Activated CD4-positive, alpha-beta T cell treated with anti-CD3 and anti-CD28 coated beads for 36 hours (primary cell): ENCODE measurements around the gene ORMDL2. TPM values are rescaled to one million over a fixed set of nuclear protein-coding genes. Genes with fewer than 3 reads are reported as not detected.

Experiments used
- ATAC-seq: fragments of 200-7000 bp; cut with Tn5 transposase; one replicate; pipeline ENCODE4 v1.10.0; 2021; ENCODE audit warnings: mild to moderate bottlenecking, moderate library complexity
- CTCF ChIA-PET: fragments of 350-600 bp; sonication (Branson Sonifier 250); formaldehyde crosslinking; loops from one replicate; lab custom pipeline; 2021; ENCODE audit warnings: antibody characterized with exemption; lab: Charles Lee
- POLR2A ChIA-PET: fragments of 350-600 bp; sonication (Branson Sonifier 250); formaldehyde crosslinking; loops from one replicate; lab custom pipeline; 2021; ENCODE audit warnings: antibody characterized with exemption, inconsistent platforms; lab: Charles Lee
- DNase-seq: peaks from one replicate; pipeline ENCODE4 v3.0.0-alpha.2; 2020
- H3K27ac Mint-ChIP-seq: one replicate; pipeline ENCODE4 v1.8.0; 2021; ENCODE audit warnings: mixed read lengths
- H3K27me3 Mint-ChIP-seq: one replicate; pipeline ENCODE4 v1.8.0; 2021; ENCODE audit warnings: mixed read lengths
- H3K36me3 Mint-ChIP-seq: one replicate; pipeline ENCODE4 v1.8.0; 2021; ENCODE audit warnings: low read depth, mixed read lengths
- H3K4me1 Mint-ChIP-seq: one replicate; pipeline ENCODE4 v1.8.0; 2021; ENCODE audit warnings: mixed read lengths
- H3K4me3 Mint-ChIP-seq: one replicate; pipeline ENCODE4 v1.8.0; 2021; ENCODE audit warnings: mild to moderate bottlenecking, moderate library complexity, mixed read lengths
- H3K9me3 Mint-ChIP-seq: one replicate; pipeline ENCODE4 v1.8.0; 2021; ENCODE audit warnings: low read depth, mixed read lengths
- intact Hi-C, 2 experiments: fragments of 100-400 bp; cut with DNase I in 1 of 2; cut with micrococcal nuclease in 1 of 2; formaldehyde crosslinking; loops; one replicate each; pipeline versions ENCODE4 v1.14.2 to v1.15.1; 2022 to 2024; cut with DNase I, micrococcal nuclease
- total RNA-seq, 2 experiments: library from RNA; stranded (reverse); gene quantifications; one replicate each; pipeline ENCODE4 v1.2.3, GENCODE V29; 2021

Gene ORMDL2, protein sequence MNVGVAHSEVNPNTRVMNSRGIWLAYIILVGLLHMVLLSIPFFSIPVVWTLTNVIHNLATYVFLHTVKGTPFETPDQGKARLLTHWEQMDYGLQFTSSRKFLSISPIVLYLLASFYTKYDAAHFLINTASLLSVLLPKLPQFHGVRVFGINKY
- 10 to 100 TPM; 29.4 to 35.6 TPM for total RNA-seq

DNA sequence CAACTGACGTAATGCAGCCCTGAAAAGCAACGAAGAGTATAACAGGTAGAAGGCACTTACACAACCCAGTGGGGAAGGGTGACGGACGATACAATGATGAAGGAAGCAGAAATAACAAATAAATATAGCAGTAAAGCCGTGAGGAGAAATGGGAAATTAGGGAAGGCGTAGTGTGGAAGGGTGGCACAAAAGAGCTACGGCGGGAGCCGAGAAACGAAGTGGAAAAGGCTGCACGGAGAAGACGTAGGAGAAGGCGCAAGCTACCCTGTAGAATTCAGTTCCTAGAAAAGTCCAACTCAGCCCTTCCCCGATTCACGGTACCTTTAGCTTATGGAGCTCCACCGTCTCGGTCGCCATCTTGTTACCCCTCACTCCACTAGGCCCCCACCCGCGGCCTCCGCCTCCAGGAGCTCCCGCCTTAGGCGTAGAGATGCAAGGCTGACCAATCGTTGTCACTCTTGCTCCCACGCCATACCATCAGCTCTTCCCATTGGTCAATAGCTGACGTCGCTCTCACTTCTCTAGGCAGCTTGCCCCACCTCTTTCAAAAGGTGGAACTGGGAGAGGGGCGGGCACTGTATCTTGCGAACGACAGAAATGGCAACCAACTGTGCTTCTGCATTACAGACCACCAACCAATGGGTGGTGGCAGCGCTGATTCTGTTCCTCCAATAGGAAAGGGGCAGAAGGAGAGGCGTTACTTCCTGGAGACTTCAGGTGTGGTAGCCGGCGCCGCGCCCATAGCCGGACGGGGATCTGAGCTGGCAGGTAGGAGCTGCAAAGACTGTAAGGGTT is at the start of gene ORMDL2, which contains the start of gene SARNP:
Gene ORMDL2 (plus strand): TSS at position 697 of the 795 bp plus-strand sequence. CDS start 959 bp downstream, outside the sequence.
Gene SARNP (minus strand): TSS at position 380 of the 795 bp plus-strand sequence. CDS start 23 bp downstream, at position 357.
- no peak within 1 kb of the TSS for H3K27ac Mint-ChIP-seq
- no peak within 1 kb of the TSS for H3K4me3 Mint-ChIP-seq
- ChIA-PET POLR2A (interaction anchor here (0.5 to 2.8 kb wide), 22 partner anchors 9 to 819 kb away, joined by 3 to 43 read pairs (median 4); partner anchors contain the start of genes DNAJC14, ESYT1, PA2G4 and RAB5B), CTCF (interaction anchor here (0.7 to 3.6 kb wide), 27 partner anchors 9 to 646 kb away, joined by 3 to 25 read pairs (median 4); partner anchors contain the start of genes BLOC1S1, DNAJC14, ESYT1 and PA2G4)
- peak; percentile 97 for DNase-seq
- no peaks in the 10 kb centered on the region for H3K27me3 Mint-ChIP-seq
- H3K36me3 Mint-ChIP-seq, result peaks cover 43% of the 10 kb centered on the region
- intact Hi-C loops, result loop anchor here (1.0 to 5.0 kb wide), 17 partner anchors 12 to 870 kb away; partner anchors contain the start of genes DNAJC14 (in 2 of the 2), GDF11 (in 2 of the 2), RPS26 (in 2 of the 2) and ZC3H10 (in 2 of the 2)
- peak; percentile 98 for ATAC-seq
- H3K4me1 Mint-ChIP-seq, result peaks cover 49% of the 10 kb centered on the region
- no peaks in the 10 kb centered on the region for H3K9me3 Mint-ChIP-seq

GRCh38 chr12:55771736-55772135 is 46.1 kb upstream of the ORMDL2 start:
- H3K27ac Mint-ChIP-seq, result peak overlapping the region; percentile 1
- H3K36me3 Mint-ChIP-seq, result peaks cover 30% of the 10 kb centered on the region
- no peak overlapping the region for H3K4me3 Mint-ChIP-seq
- DNase-seq (no peak), ATAC-seq (no peak)
- ChIA-PET POLR2A (no interaction called here), CTCF (interaction anchor here (0.5 to 2.2 kb wide), 5 partner anchors 10 to 114 kb away, joined by 3 to 15 read pairs (median 3); partner anchors contain the start of genes ORMDL2 and SARNP)
- peaks cover 12% of the 10 kb centered on the region for H3K4me1 Mint-ChIP-seq
- H3K9me3 Mint-ChIP-seq, result no peaks in the 10 kb centered on the region
- no peaks in the 10 kb centered on the region for H3K27me3 Mint-ChIP-seq
- intact Hi-C loops, result no loop called here

DNA sequence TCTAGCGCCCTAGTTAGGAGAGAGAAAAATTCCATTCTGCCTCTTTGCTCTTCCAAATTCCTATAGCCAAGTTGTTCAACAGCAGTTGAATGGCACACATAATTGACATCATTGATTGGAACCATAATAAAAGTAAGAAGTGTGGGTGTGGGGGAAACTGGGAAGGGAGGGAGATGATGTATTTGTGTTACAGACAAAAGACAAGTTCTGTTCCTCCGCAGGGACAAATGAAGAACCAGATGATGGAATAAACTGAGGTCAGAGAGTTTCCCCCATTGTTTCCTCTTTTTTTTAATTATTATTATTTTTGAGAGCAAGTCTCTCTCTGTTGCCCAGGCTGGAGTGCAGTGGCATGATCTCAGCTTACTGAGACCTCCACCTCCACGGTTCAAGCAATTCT is 40.0 kb upstream of the ORMDL2 start:
- intact Hi-C loops, result no loop called here
- H3K27ac Mint-ChIP-seq, result no peak overlapping the region
- ChIA-PET POLR2A (interaction anchor here (0.7 kb wide), 1 partner anchor 51 kb away, joined by 3 read pairs; the partner anchor contains the start of gene DNAJC14), CTCF (interaction anchor here (0.6 to 1.2 kb wide), 3 partner anchors 11 to 89 kb away, joined by 3 to 5 read pairs (median 4); no protein-coding TSS in a partner anchor)
- H3K4me1 Mint-ChIP-seq, result peaks cover 8% of the 10 kb centered on the region
- no peak for ATAC-seq
- no peaks in the 10 kb centered on the region for H3K27me3 Mint-ChIP-seq
- peaks cover 40% of the 10 kb centered on the region for H3K36me3 Mint-ChIP-seq
- H3K9me3 Mint-ChIP-seq, result no peaks in the 10 kb centered on the region
- H3K4me3 Mint-ChIP-seq, result no peak overlapping the region
- DNase-seq, result no peak

- POLR2A ChIA-PET, result no interaction called here
- ATAC-seq (no peak), DNase-seq (no peak)
- Mint-ChIP-seq H3K9me3 (no peaks in the 10 kb centered on the region), H3K4me3 (no peak overlapping the region), H3K4me1 (peaks cover 4% of the 10 kb centered on the region), H3K36me3 (peaks cover 50% of the 10 kb centered on the region), H3K27ac (no peak overlapping the region), H3K27me3 (no peaks in the 10 kb centered on the region)
- intact Hi-C loops, result no loop called here
- CTCF ChIA-PET, result interaction anchor here (0.8 to 1.2 kb wide), 4 partner anchors 9 to 43 kb away, joined by 3 read pairs; no protein-coding TSS in a partner anchor
Measured at GRCh38 chr12:55780685-55781084, 37.2 kb upstream of the ORMDL2 start.

DNA sequence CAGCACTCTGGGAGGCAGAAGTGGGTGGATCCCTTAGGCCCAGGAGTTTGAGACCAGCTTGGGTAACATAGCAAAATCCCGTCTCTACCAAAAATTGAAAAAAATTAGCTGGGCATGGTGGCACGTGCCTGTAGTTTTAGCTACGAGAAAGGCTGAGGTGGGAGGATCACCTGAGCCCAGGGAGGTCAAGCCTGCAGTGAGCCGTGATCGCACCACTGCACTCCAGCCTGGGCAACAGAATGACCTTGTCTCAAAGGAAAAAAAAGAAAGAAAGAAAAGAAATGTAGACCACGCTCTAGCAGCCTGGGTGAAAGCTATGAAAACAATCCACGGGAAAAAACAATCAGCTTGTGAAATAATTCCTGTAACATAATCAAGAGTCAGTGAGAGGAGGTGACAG is 29.3 kb upstream of the ORMDL2 start:
- H3K27me3 Mint-ChIP-seq, result no peaks in the 10 kb centered on the region
- POLR2A ChIA-PET, result interaction anchor here (0.7 kb wide), 1 partner anchor 18 kb away, joined by 3 read pairs; no protein-coding TSS in a partner anchor
- no peak overlapping the region for H3K27ac Mint-ChIP-seq
- ATAC-seq (no peak), DNase-seq (no peak)
- no peak overlapping the region for H3K4me3 Mint-ChIP-seq
- no peaks in the 10 kb centered on the region for H3K9me3 Mint-ChIP-seq
- peaks cover 50% of the 10 kb centered on the region for H3K36me3 Mint-ChIP-seq
- no peaks in the 10 kb centered on the region for H3K4me1 Mint-ChIP-seq
- intact Hi-C loops, result no loop called here
- CTCF ChIA-PET, result interaction anchor here (0.6 to 1.5 kb wide), 5 partner anchors 9 to 401 kb away, joined by 3 to 10 read pairs (median 4); partner anchors contain the start of gene SMARCC2

GRCh38 chr12:55789171-55789570 is 28.7 kb upstream of the ORMDL2 start:
- H3K27me3 Mint-ChIP-seq, result no peaks in the 10 kb centered on the region
- no peak for ATAC-seq
- ChIA-PET CTCF (interaction anchor here (0.6 to 1.5 kb wide), 3 partner anchors 10 to 401 kb away, joined by 3 to 10 read pairs (median 4); partner anchors contain the start of gene SMARCC2), POLR2A (interaction anchor here (0.6 to 0.7 kb wide), 2 partner anchors 18 to 133 kb away, joined by 3 read pairs; no protein-coding TSS in a partner anchor)
- peaks cover 44% of the 10 kb centered on the region for H3K36me3 Mint-ChIP-seq
- H3K4me1 Mint-ChIP-seq, result no peaks in the 10 kb centered on the region
- H3K4me3 Mint-ChIP-seq, result no peak overlapping the region
- no peak for DNase-seq
- intact Hi-C loops, result no loop called here
- no peak overlapping the region for H3K27ac Mint-ChIP-seq
- no peaks in the 10 kb centered on the region for H3K9me3 Mint-ChIP-seq

GRCh38 chr12:55789893-55790292 is 27.9 kb upstream of the ORMDL2 start:
- no peak for ATAC-seq
- Mint-ChIP-seq H3K36me3 (peaks cover 44% of the 10 kb centered on the region), H3K4me3 (no peak overlapping the region), H3K4me1 (no peaks in the 10 kb centered on the region), H3K27me3 (no peaks in the 10 kb centered on the region), H3K9me3 (no peaks in the 10 kb centered on the region), H3K27ac (no peak overlapping the region)
- no peak for DNase-seq
- ChIA-PET CTCF (interaction anchor here (1.6 kb wide), 1 partner anchor 51 kb away, joined by 3 read pairs; no protein-coding TSS in a partner anchor), POLR2A (no interaction called here)
- intact Hi-C loops, result no loop called here

- POLR2A ChIA-PET, result interaction anchor here (0.6 kb wide), 1 partner anchor 1266 kb away, joined by 5 read pairs; no protein-coding TSS in a partner anchor
- ATAC-seq (peak; percentile 47), DNase-seq (no peak)
- CTCF ChIA-PET, result interaction anchor here (0.5 to 6.6 kb wide), 12 partner anchors 8 to 233 kb away, joined by 3 to 53 read pairs (median 4); no protein-coding TSS in a partner anchor
- peak overlapping the region; percentile 4 for H3K27ac Mint-ChIP-seq
- no peak overlapping the region for H3K4me3 Mint-ChIP-seq
- peaks cover 38% of the 10 kb centered on the region for H3K36me3 Mint-ChIP-seq
- H3K9me3 Mint-ChIP-seq, result no peaks in the 10 kb centered on the region
- H3K27me3 Mint-ChIP-seq, result no peaks in the 10 kb centered on the region
- intact Hi-C loops, result loop anchor here in 1 of 2 experiments (2.0 kb wide), 1 partner anchor 57 kb away; no protein-coding TSS in a partner anchor
- H3K4me1 Mint-ChIP-seq, result peaks cover 8% of the 10 kb centered on the region
Measured at GRCh38 chr12:55795950-55796349, 21.9 kb upstream of the ORMDL2 start.

- peaks cover 44% of the 10 kb centered on the region for H3K36me3 Mint-ChIP-seq
- peaks cover 8% of the 10 kb centered on the region for H3K4me1 Mint-ChIP-seq
- no peaks in the 10 kb centered on the region for H3K9me3 Mint-ChIP-seq
- ATAC-seq, result no peak
- peak; percentile 20 for DNase-seq
- CTCF ChIA-PET, result interaction anchor here (1.0 to 6.6 kb wide), 10 partner anchors 7 to 63 kb away, joined by 3 to 53 read pairs (median 4); partner anchors contain the start of gene ORMDL2
- intact Hi-C loops, result loop anchor here (1.0 to 2.0 kb wide), 2 partner anchors 58 to 59 kb away; no protein-coding TSS in a partner anchor
- POLR2A ChIA-PET, result no interaction called here
- no peak overlapping the region for H3K4me3 Mint-ChIP-seq
- no peak overlapping the region for H3K27ac Mint-ChIP-seq
- H3K27me3 Mint-ChIP-seq, result no peaks in the 10 kb centered on the region
Measured at GRCh38 chr12:55797068-55797467, 20.8 kb upstream of the ORMDL2 start.

DNA sequence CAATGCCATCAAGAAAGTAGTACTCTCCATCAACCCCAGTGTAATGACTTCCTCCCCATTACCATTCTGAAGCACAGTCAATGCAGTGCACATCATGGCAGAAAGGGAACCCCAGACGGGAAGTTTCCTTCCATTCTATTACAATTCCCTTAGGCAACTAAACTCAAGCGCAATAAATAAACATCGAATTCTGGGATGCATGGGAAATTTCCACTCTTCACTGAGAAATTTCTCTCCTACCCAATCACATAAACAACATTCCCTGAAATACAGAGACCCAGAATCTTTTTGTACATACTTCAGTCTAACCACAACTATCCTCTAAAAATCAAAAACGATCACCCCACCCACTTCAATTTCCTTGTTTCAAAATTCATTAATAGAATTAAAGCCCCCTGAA is 20.3 kb upstream of the ORMDL2 start:
- POLR2A ChIA-PET, result no interaction called here
- intact Hi-C loops, result loop anchor here (1.0 to 2.0 kb wide), 2 partner anchors 59 kb away; no protein-coding TSS in a partner anchor
- H3K9me3 Mint-ChIP-seq, result no peaks in the 10 kb centered on the region
- no peak for DNase-seq
- no peak for ATAC-seq
- peaks cover 8% of the 10 kb centered on the region for H3K4me1 Mint-ChIP-seq
- H3K27ac Mint-ChIP-seq, result no peak overlapping the region
- no peaks in the 10 kb centered on the region for H3K27me3 Mint-ChIP-seq
- H3K4me3 Mint-ChIP-seq, result no peak overlapping the region
- H3K36me3 Mint-ChIP-seq, result peaks cover 41% of the 10 kb centered on the region
- CTCF ChIA-PET, result interaction anchor here (1.0 to 6.6 kb wide), 7 partner anchors 15 to 59 kb away, joined by 3 to 53 read pairs (median 5); partner anchors contain the start of gene ORMDL2
